Measurements from ENCODE around the gene MGAT4B. TPM values are rescaled to one million over a fixed set of nuclear protein-coding genes. Genes with fewer than 3 reads are reported as not detected.

MGAT4B gene
- total and polyA plus RNA-seq, 2 of the 4 experiments (the other 2 are of a cell fraction), result 73.7 to 155 TPM

GRCh38 chr5:179780362-179780761 is 26.3 kb downstream of the MGAT4B start:
- Histone ChIP-seq H4K20me1 (ENCODE audit: insufficient read depth, low read length) (0 out of 2 replicates have a peak, but pooled peaks cover 3% of the 10 kb centered on the region), H3K4ac (ENCODE audit: low read depth, low read length) (no peak overlapping the region), H2BK5ac (ENCODE audit: low read depth, low read length, poor library complexity, severe bottlenecking) (no peak overlapping the region), H4K5ac (ENCODE audit: low read depth, low read length) (no peak overlapping the region), H3K79me1 (ENCODE audit: low read depth in 1 of 2, low read length in 2 of 2) (peaks cover 6 to 8% of the 10 kb centered on the region in 2 experiments), H2BK15ac (ENCODE audit: low read depth, low read length) (no peak overlapping the region), H3K18ac (ENCODE audit: low read depth, low read length) (no peak overlapping the region), H3K27me3 (ENCODE audit: control insufficient read depth, insufficient read depth, low read length) (no peaks in the 10 kb centered on the region), H4K8ac (ENCODE audit: low read depth in 2 of 2, low read length in 2 of 2) (no peak overlapping the region), H3K14ac (replicated peaks; ENCODE audit: low read depth, low read length) (no peak overlapping the region), H3K23ac (ENCODE audit: low read depth, low read length) (no peak overlapping the region), H3K9me3 (ENCODE audit: control insufficient read depth, insufficient read depth, low read length) (no peaks in the 10 kb centered on the region), H2AK5ac (ENCODE audit: low read depth, low read length) (no peak overlapping the region), H3K4me3 (ENCODE audit: insufficient read depth, low read depth, low read length) (no peak overlapping the region), H3K9me1 (ENCODE audit: insufficient read depth, low read length) (no peaks in the 10 kb centered on the region), H3K27ac (ENCODE audit: insufficient read depth, low read length) (no peak overlapping the region), H3K4me1 (ENCODE audit: control insufficient read depth, insufficient read depth, low read length) (no peaks in the 10 kb centered on the region), H3K9ac (ENCODE audit: low read depth, low read length) (no peak overlapping the region), H3K56ac (ENCODE audit: extremely low read depth, insufficient read depth, low read length) (no peak overlapping the region), H3K4me2 (ENCODE audit: low read depth, low read length) (no peak overlapping the region), H2AFZ (replicated peaks; ENCODE audit: low read length, poor library complexity) (no peak overlapping the region), H2AK9ac (replicated peaks; ENCODE audit: low read depth, low read length, poor library complexity) (no peak overlapping the region), H2BK120ac (ENCODE audit: low read depth, low read length) (no peak overlapping the region), H3K36me3 (ENCODE audit: control insufficient read depth, insufficient read depth, low read length) (peaks cover 35% of the 10 kb centered on the region), H4K91ac (ENCODE audit: insufficient read depth, low read depth, low read length) (no peak overlapping the region), H2BK20ac (ENCODE audit: low read depth, low read length) (no peak overlapping the region)
- ChIA-PET POLR2A (ENCODE audit: unreplicated experiment) (no interaction called here), CTCF (no interaction called here)
- WGBS, 2 experiments (ENCODE audit: extremely low coverage in 2 of 2, insufficient read length in 1 of 2), result 83% methylated on average over 1 of the region's 7 CpGs; no CpG with 5 or more reads in 1 of the 2 experiments
- intact Hi-C loops (cut with micrococcal nuclease) (no loop called here), in situ Hi-C loops (cut with MboI; ENCODE audit: low sequenced_read_pairs) (no loop called here), dilution Hi-C loops (cut with HindIII; ENCODE audit: low sequenced_read_pairs, unreplicated experiment) (no loop called here)
- no peak for DNase-seq
- ATAC-seq (ENCODE audit: low read depth), result peak; percentile 21; the same call in 1 of the 2 replicates
- no TSS peak for BruUV-seq (replicated peaks)
- no peak for TF ChIP-seq SMC3 (IDR thresholded peaks at IDR 0.05; ENCODE audit: low read depth, low read length)
- no peak for TF ChIP-seq CHD1 (IDR thresholded peaks at IDR 0.05; ENCODE audit: low read depth, low read length)
- no peak for TF ChIP-seq RCOR1 (IDR thresholded peaks at IDR 0.05; ENCODE audit: insufficient replicate concordance, low read length)
- TF ChIP-seq POLR2A (IDR thresholded peaks at IDR 0.05; ENCODE audit: low read depth, low read length), result no peak
- no peak for TF ChIP-seq NFE2L2 (IDR thresholded peaks at IDR 0.05; ENCODE audit: low read depth, low read length)
- TF ChIP-seq MAZ (IDR thresholded peaks at IDR 0.05; ENCODE audit: borderline replicate concordance, low read depth, low read length), result no peak
- no peak for TF ChIP-seq MXI1 (IDR thresholded peaks at IDR 0.05; ENCODE audit: borderline replicate concordance, low read depth, low read length)

Measured in IMR-90 (cell line).